Activated naive CD4-positive, alpha-beta T cell treated with anti-CD3 and anti-CD28 coated beads, Interleukin-2, amount 10 ng/mL, durations not matched to agents 7 days and 5 days (primary cell): ENCODE measurements around the gene MBP.

Experiments
- CTCF ChIA-PET: fragments of 350-600 bp; sonication (Branson Sonifier 250); formaldehyde crosslinking; loops from one replicate; lab custom pipeline; 2021; ENCODE audit warnings: antibody characterized with exemption; lab: Charles Lee
- DNase-seq: peaks from one replicate; pipeline ENCODE4 v3.0.0-alpha.2; 2020
- H3K27ac Mint-ChIP-seq: one replicate; pipeline ENCODE4 v1.8.0; 2021; ENCODE audit warnings: mild to moderate bottlenecking, moderate library complexity, mixed read lengths
- H3K27me3 Mint-ChIP-seq: one replicate; pipeline ENCODE4 v1.8.0; 2021; ENCODE audit warnings: mild to moderate bottlenecking, mixed read lengths
- H3K36me3 Mint-ChIP-seq: one replicate; pipeline ENCODE4 v1.8.0; 2021; ENCODE audit warnings: mixed read lengths
- H3K4me1 Mint-ChIP-seq: one replicate; pipeline ENCODE4 v1.8.0; 2021; ENCODE audit warnings: mixed read lengths
- H3K4me3 Mint-ChIP-seq: one replicate; pipeline ENCODE4 v1.8.0; 2021; ENCODE audit warnings: mild to moderate bottlenecking, moderate library complexity, mixed read lengths
- H3K9me3 Mint-ChIP-seq: one replicate; pipeline ENCODE4 v1.8.0; 2021; ENCODE audit warnings: mixed read lengths

Gene MBP

DNA sequence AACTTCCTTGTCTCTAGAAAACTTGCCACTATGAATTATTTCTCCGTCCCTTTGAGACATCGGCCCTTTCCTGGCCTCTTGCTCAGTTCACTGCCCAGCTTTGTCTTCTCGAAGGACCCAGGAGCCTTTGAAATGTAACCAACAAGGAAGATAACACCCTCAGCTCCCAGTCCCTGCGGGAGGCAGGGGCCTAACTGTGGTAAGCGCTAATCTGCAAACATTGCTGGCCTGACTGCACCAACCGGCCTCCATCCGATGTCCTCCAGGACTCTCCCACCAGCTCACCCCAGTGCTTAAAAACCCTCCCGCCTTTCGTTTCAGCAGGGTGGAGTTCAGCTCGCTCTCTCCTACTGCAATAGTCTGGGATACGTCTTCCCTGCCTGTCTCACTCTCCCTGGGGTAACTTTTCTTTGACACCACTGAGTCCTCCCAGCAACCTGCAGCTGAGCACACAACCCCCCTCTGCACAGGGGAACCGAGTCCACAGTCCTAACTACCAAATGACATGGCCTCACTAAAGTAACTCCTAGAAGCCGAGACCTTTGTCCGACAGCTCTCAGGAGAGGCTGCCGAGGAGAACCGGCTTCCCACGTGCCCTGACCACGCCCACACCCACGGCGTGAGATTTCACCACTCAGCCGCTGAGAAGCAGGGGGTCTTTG lies 76.1 kb downstream of the MBP start:
- Mint-ChIP-seq H3K36me3 (peaks cover 49% of the 10 kb centered on the region), H3K4me3 (no peak overlapping the region), H3K27me3 (no peaks in the 10 kb centered on the region), H3K9me3 (no peaks in the 10 kb centered on the region), H3K4me1 (peaks cover 88% of the 10 kb centered on the region), H3K27ac (peak overlapping the region; percentile 97)
- no peak for DNase-seq
- CTCF ChIA-PET = interaction anchor here (0.7 to 6.6 kb wide), 2 partner anchors 11 to 56 kb away, joined by 3 to 47 read pairs; no protein-coding TSS in a partner anchor

DNA sequence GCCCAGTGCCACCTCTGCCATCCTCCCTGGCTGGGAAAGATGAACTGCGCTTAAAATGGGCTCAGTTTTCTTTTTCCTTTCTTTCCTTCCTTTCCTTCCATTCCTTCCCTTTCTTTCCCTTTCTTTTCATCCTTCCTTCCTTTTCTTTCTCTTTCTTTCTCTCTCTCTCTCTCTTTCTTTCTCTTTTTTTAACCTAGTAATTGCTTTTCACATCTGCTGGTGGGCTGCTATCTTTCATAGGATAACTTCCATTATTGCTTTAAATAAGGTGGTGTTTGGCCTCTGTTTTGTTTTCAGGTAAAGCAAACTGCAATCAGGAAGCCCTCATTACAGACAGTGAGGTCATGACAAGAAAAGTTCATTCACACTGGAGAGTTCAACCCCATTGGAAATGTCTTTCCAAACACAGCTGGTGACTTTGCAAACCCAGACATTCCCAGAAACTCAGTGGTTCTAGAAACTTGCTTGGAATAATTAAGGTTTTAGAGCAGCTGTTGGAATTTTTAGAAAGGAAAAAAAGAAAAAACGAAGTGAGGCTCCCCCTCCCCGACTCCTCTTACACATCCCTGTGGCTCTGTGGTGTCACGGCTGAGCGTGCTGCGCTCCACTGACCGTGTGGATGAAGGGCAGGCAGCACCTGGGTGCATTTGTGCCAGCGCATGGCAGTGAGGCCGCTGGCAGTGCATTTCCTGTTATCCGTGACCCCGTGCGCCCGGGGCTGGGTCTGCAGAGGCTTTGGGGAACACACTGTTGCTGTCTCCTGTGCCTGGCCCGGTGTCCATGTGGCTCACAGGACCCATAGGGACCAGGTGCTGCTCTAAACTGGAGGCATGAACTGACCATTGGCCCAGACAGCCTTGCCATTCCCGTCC lies 76.9 kb downstream of the MBP start:
- Mint-ChIP-seq H3K27ac (peak overlapping the region; percentile 97), H3K27me3 (no peaks in the 10 kb centered on the region), H3K4me3 (peak overlapping the region; percentile 82), H3K4me1 (peaks cover 82% of the 10 kb centered on the region), H3K9me3 (no peaks in the 10 kb centered on the region), H3K36me3 (peaks cover 49% of the 10 kb centered on the region)
- CTCF ChIA-PET = interaction anchor here (0.6 to 6.6 kb wide), 11 partner anchors 8 to 253 kb away, joined by 3 to 47 read pairs (median 6); no protein-coding TSS in a partner anchor
- DNase-seq = peak; percentile 40

- Mint-ChIP-seq H3K27ac (peak overlapping the region; percentile 97), H3K4me3 (peak overlapping the region; percentile 82), H3K36me3 (peaks cover 43% of the 10 kb centered on the region), H3K27me3 (no peaks in the 10 kb centered on the region), H3K9me3 (no peaks in the 10 kb centered on the region), H3K4me1 (peaks cover 73% of the 10 kb centered on the region)
- CTCF ChIA-PET = interaction anchor here (0.6 to 6.6 kb wide), 16 partner anchors 9 to 252 kb away, joined by 3 to 47 read pairs (median 3); partner anchors contain the start of gene MBP
- peak; percentile 90 for DNase-seq
Observed at GRCh38 chr18:77054606-77055428, 77.8 kb downstream of the MBP start.

GRCh38 chr18:77054288-77054605 lies 78.3 kb downstream of the MBP start:
- DNase-seq = peak; percentile 69
- peak overlapping the region; percentile 97 for H3K27ac Mint-ChIP-seq

GRCh38 chr18:77053616-77054287 lies 78.8 kb downstream of the MBP start:
- CTCF ChIA-PET = interaction anchor here (0.7 to 6.6 kb wide), 14 partner anchors 8 to 250 kb away, joined by 3 to 47 read pairs (median 4); partner anchors contain the start of gene MBP
- H3K4me3 Mint-ChIP-seq = peak overlapping the region; percentile 82
- H3K27me3 Mint-ChIP-seq = no peaks in the 10 kb centered on the region
- H3K27ac Mint-ChIP-seq = peak overlapping the region; percentile 97
- H3K9me3 Mint-ChIP-seq = no peaks in the 10 kb centered on the region
- peaks cover 36% of the 10 kb centered on the region for H3K36me3 Mint-ChIP-seq
- DNase-seq = no peak
- peaks cover 65% of the 10 kb centered on the region for H3K4me1 Mint-ChIP-seq

More at GRCh38 chr18:77054288-77054605, 78.3 kb downstream of the MBP start:
- Mint-ChIP-seq H3K4me1 (peaks cover 69% of the 10 kb centered on the region), H3K9me3 (no peaks in the 10 kb centered on the region), H3K27me3 (no peaks in the 10 kb centered on the region), H3K4me3 (peak overlapping the region; percentile 82), H3K36me3 (peaks cover 40% of the 10 kb centered on the region)
- CTCF ChIA-PET = interaction anchor here (0.7 to 6.6 kb wide), 13 partner anchors 10 to 251 kb away, joined by 3 to 47 read pairs (median 5); partner anchors contain the start of gene MBP

GRCh38 chr18:77052983-77053309 lies 79.6 kb downstream of the MBP start:
- Mint-ChIP-seq H3K27me3 (no peaks in the 10 kb centered on the region), H3K9me3 (no peaks in the 10 kb centered on the region), H3K36me3 (peaks cover 39% of the 10 kb centered on the region), H3K4me3 (no peak overlapping the region), H3K27ac (peak overlapping the region; percentile 97), H3K4me1 (peaks cover 66% of the 10 kb centered on the region)
- CTCF ChIA-PET = interaction anchor here (0.8 to 6.6 kb wide), 4 partner anchors 8 to 53 kb away, joined by 3 to 47 read pairs (median 3); no protein-coding TSS in a partner anchor
- DNase-seq = no peak

- H3K27me3 Mint-ChIP-seq = no peaks in the 10 kb centered on the region
- H3K36me3 Mint-ChIP-seq = peaks cover 40% of the 10 kb centered on the region
- no peaks in the 10 kb centered on the region for H3K9me3 Mint-ChIP-seq
- CTCF ChIA-PET = interaction anchor here (0.6 to 6.6 kb wide), 6 partner anchors 11 to 1763 kb away, joined by 3 to 47 read pairs (median 3); no protein-coding TSS in a partner anchor
- H3K4me1 Mint-ChIP-seq = peaks cover 65% of the 10 kb centered on the region
- peak overlapping the region; percentile 97 for H3K27ac Mint-ChIP-seq
- H3K4me3 Mint-ChIP-seq = no peak overlapping the region
- no peak for DNase-seq
Observed at GRCh38 chr18:77052297-77052982, 80.1 kb downstream of the MBP start.

GRCh38 chr18:77051581-77052296 lies 80.8 kb downstream of the MBP start:
- Mint-ChIP-seq H3K36me3 (peaks cover 40% of the 10 kb centered on the region), H3K4me1 (peaks cover 61% of the 10 kb centered on the region), H3K27ac (peak overlapping the region; percentile 19), H3K9me3 (no peaks in the 10 kb centered on the region), H3K4me3 (no peak overlapping the region), H3K27me3 (no peaks in the 10 kb centered on the region)
- no peak for DNase-seq
- CTCF ChIA-PET = interaction anchor here (0.6 to 6.6 kb wide), 4 partner anchors 52 to 1763 kb away, joined by 3 to 47 read pairs (median 3); no protein-coding TSS in a partner anchor

- Mint-ChIP-seq H3K36me3 (peaks cover 45% of the 10 kb centered on the region), H3K4me3 (no peak overlapping the region), H3K27ac (no peak overlapping the region), H3K9me3 (no peaks in the 10 kb centered on the region), H3K4me1 (peaks cover 43% of the 10 kb centered on the region), H3K27me3 (no peaks in the 10 kb centered on the region)
- CTCF ChIA-PET = interaction anchor here (1.0 to 1.5 kb wide), 2 partner anchors 49 to 248 kb away, joined by 3 to 4 read pairs; no protein-coding TSS in a partner anchor
- DNase-seq = no peak
Observed at GRCh38 chr18:77049938-77050337, 82.6 kb downstream of the MBP start.

GRCh38 chr18:77047803-77048419 lies 84.7 kb downstream of the MBP start:
- Mint-ChIP-seq H3K4me1 (peaks cover 27% of the 10 kb centered on the region), H3K9me3 (no peaks in the 10 kb centered on the region), H3K27ac (peak overlapping the region; percentile 16), H3K4me3 (no peak overlapping the region), H3K36me3 (peaks cover 60% of the 10 kb centered on the region), H3K27me3 (no peaks in the 10 kb centered on the region)
- no peak for DNase-seq
- CTCF ChIA-PET = interaction anchor here (1.4 kb wide), 1 partner anchor 38 kb away, joined by 4 read pairs; no protein-coding TSS in a partner anchor

GRCh38 chr18:77046994-77047393 lies 85.6 kb downstream of the MBP start:
- H3K27me3 Mint-ChIP-seq = no peaks in the 10 kb centered on the region
- peaks cover 17% of the 10 kb centered on the region for H3K4me1 Mint-ChIP-seq
- DNase-seq = no peak
- no peak overlapping the region for H3K4me3 Mint-ChIP-seq
- CTCF ChIA-PET = interaction anchor here (1.4 kb wide), 1 partner anchor 37 kb away, joined by 4 read pairs; no protein-coding TSS in a partner anchor
- peaks cover 67% of the 10 kb centered on the region for H3K36me3 Mint-ChIP-seq
- peak overlapping the region; percentile 34 for H3K27ac Mint-ChIP-seq
- no peaks in the 10 kb centered on the region for H3K9me3 Mint-ChIP-seq

- H3K4me3 Mint-ChIP-seq = no peak overlapping the region
- CTCF ChIA-PET = no interaction called here
Observed at GRCh38 chr18:77046409-77046808, 86.2 kb downstream of the MBP start.

More at GRCh38 chr18:77046409-77046808, 86.2 kb downstream of the MBP start:
- Mint-ChIP-seq H3K4me1 (peaks cover 12% of the 10 kb centered on the region), H3K36me3 (peaks cover 67% of the 10 kb centered on the region), H3K27me3 (no peaks in the 10 kb centered on the region), H3K9me3 (no peaks in the 10 kb centered on the region), H3K27ac (no peak overlapping the region)
- no peak for DNase-seq
